ENCODE measurements around the gene PFDN4.

DNA sequence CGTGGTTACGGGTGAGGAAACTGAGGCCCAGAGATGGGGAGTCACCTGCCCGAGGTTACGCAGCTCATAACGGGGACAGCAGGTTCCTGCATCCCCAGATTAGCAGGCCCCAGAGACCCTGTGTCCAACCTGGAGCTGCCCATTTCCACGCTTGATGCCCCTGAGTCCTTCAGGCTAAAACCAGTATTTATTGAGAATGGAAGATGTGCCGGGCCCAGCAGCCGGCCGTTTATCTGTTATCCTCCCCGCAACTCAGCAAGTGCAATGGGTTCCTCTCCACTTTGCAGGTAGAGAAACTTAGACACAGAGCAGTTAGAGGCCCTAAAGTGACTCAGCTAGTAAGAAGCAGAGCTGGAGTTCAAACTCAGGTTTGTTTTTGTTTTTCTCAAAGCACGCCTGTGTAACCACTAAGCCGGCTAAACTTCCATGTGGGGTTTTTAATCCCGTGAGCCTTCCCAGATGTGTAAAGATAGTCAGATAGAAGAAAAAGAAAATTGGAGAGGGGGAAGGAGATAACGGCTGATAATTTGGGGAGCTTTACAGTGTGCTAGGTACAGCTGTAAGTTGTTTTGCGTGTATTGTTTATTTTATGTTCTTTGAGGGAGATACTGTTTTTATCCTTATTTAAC lies 775 bp downstream of the PFDN4 start:
- TF ChIP-seq CTCF (IDR thresholded peaks at IDR 0.05), result no peak
- TF ChIP-seq POLR2A (IDR thresholded peaks at IDR 0.05), result no peak

Data from tibial nerve (tissue), 3 donors.